HCT116 (cell line): ENCODE results near the gene SHC1. TPM values are rescaled to one million over a fixed set of nuclear protein-coding genes. Genes with fewer than 3 reads are reported as not detected.

Source experiments
- ATAC-seq: fragments of 200-7000 bp; cut with Tn5 transposase; 2 replicates; pipeline ENCODE4 v1.9.1; 2020; ENCODE audit warnings: mild to moderate bottlenecking, moderate library complexity
- BruUV-seq: library from RNA; stranded (reverse); fragments of 400-500 nt; replicated peaks from 2 replicates; lab custom pipeline; 2021; lab: Mats Ljungman, UMichigan
- CTCF ChIA-PET: fragments of 300-600 bp; sonication (Branson Sonifier 250); formaldehyde crosslinking; loops from one replicate; lab custom pipeline; 2021; ENCODE audit warnings: antibody characterized with exemption; lab: Charles Lee
- POLR2A ChIA-PET: fragments of 300-600, 350-600 bp; sonication (Branson Sonifier 250); formaldehyde crosslinking; loops from one replicate; lab custom pipeline; 2021; ENCODE audit warnings: antibody characterized with exemption; lab: Charles Lee
- RAD21 ChIA-PET, 2 experiments: fragments of 300-600 bp; sonication (Branson Sonifier 250); formaldehyde crosslinking; loops; one replicate each; lab custom pipeline; 2023; ENCODE audit warnings: low total read pairs in 2 of 2; ENCODE audit not compliant: uncharacterized antibody in 2 of 2, unreplicated experiment in 2 of 2, low non-redundant PET in 1 of 2; lab: Charles Lee
- DNase-seq: peaks from one replicate; pipeline ENCODE4 v3.0.0-alpha.2; 2010; ENCODE audit warnings: low read depth, low spot score
- H2AFZ ChIP-seq: fragments of 200-600 bp; shearing (Covaris generic), sonication (generic); 2 replicates; pipeline ENCODE4 v1.6.1; 2017; ENCODE audit warnings: low read depth, mixed run types, mixed read lengths, antibody characterized with exemption, low read length; ENCODE audit not compliant: poor library complexity, severe bottlenecking
- H3K27ac ChIP-seq: 2 replicates; pipeline ENCODE4 v1.5.1; 2012; ENCODE audit warnings: low read depth, low read length
- H3K27me3 ChIP-seq: fragments of 200-600 bp; sonication (generic); 2 replicates; pipeline ENCODE4 v1.6.1; 2016; ENCODE audit warnings: mixed run types, low read length, mixed read lengths; ENCODE audit not compliant: insufficient read depth
- H3K36me3 ChIP-seq, 2 experiments: fragments of 200-500 bp in 1 of 2; fragments of 200-600 bp in 1 of 2; sonication (Bioruptor generic) in 1 of 2; sonication (generic) in 1 of 2; 2 replicates each; pipeline versions ENCODE4 v1.5.1 to v1.6.1; 2014 to 2016; ENCODE audit warnings: low read length in 2 of 2, inconsistent platforms in 1 of 2, mixed read lengths in 1 of 2, mixed run types in 1 of 2; ENCODE audit not compliant: insufficient read depth in 2 of 2, control insufficient read depth in 1 of 2
- H3K4me1 ChIP-seq, 2 experiments: fragments of 200-600 bp in 1 of 2; sonication (generic) in 1 of 2; 2 replicates each; pipeline versions ENCODE4 v1.5.1 to v1.6.1; 2012 to 2017; ENCODE audit warnings: low read length in 2 of 2, inconsistent platforms in 1 of 2, mild to moderate bottlenecking in 1 of 2, mixed read lengths in 1 of 2, mixed run types in 1 of 2, moderate library complexity in 1 of 2; ENCODE audit not compliant: insufficient read depth in 2 of 2, control insufficient read depth in 1 of 2
- H3K4me2 ChIP-seq: fragments of 200-600 bp; sonication (generic); 2 replicates; pipeline ENCODE4 v1.6.1; 2017; ENCODE audit warnings: mixed run types, low read length, mixed read lengths
- H3K4me3 ChIP-seq, 2 experiments: fragments of 200-600 bp in 1 of 2; sonication (generic) in 1 of 2; replicated peaks in 1 of 2; 2 replicates each; pipeline ENCODE4 v1.5.1; 2011 to 2016; ENCODE audit warnings: low read length in 2 of 2, control low read depth in 1 of 2, low read depth in 1 of 2, mild to moderate bottlenecking in 1 of 2, mixed read lengths in 1 of 2, mixed run types in 1 of 2
- H3K79me2 ChIP-seq: fragments of 200-600 bp; sonication (generic); 2 replicates; pipeline ENCODE4 v1.6.1; 2017; ENCODE audit warnings: mild to moderate bottlenecking, mixed run types, low read length, moderate library complexity, mixed read lengths; ENCODE audit not compliant: insufficient read depth
- H3K9ac ChIP-seq: fragments of 200-600 bp; sonication (generic); 2 replicates; pipeline ENCODE4 v1.6.1; 2016; ENCODE audit warnings: low read length, mixed read lengths
- H3K9me2 ChIP-seq: fragments of 200-600 bp; sonication (generic), shearing (Covaris generic); 2 replicates; pipeline ENCODE4 v1.6.1; 2017; ENCODE audit warnings: mixed run types, mild to moderate bottlenecking, moderate library complexity; ENCODE audit not compliant: insufficient read depth
- H3K9me3 ChIP-seq, 2 experiments: fragments of 200-500 bp in 1 of 2; fragments of 200-600 bp in 1 of 2; sonication (Bioruptor generic) in 1 of 2; sonication (generic) in 1 of 2; 2 replicates each; pipeline ENCODE4 v1.6.1; 2014 to 2017; ENCODE audit warnings: low read length in 2 of 2, mixed read lengths in 2 of 2, inconsistent platforms in 1 of 2, low read depth in 1 of 2, mild to moderate bottlenecking in 1 of 2, mixed run types in 1 of 2, moderate library complexity in 1 of 2; ENCODE audit not compliant: control insufficient read depth in 1 of 2, insufficient read depth in 1 of 2
- H4K20me1 ChIP-seq: fragments of 200-600 bp; sonication (generic), shearing (Covaris generic); 2 replicates; pipeline ENCODE4 v1.6.1; 2017; ENCODE audit warnings: mixed run types, mild to moderate bottlenecking, moderate library complexity; ENCODE audit not compliant: insufficient read depth
- ATF3 ChIP-seq: IDR thresholded peaks from 2 replicates; pipeline ENCODE4 v1.6.1; 2012
- EZH2 ChIP-seq: fragments of 200-600 bp; sonication (generic); IDR thresholded peaks from 2 replicates; pipeline ENCODE4 v1.6.1; 2017; ENCODE audit warnings: antibody characterized with exemption, mixed run types
- MAX ChIP-seq: IDR thresholded peaks from 2 replicates; pipeline ENCODE4 v1.6.1; 2012
- POLR2A ChIP-seq: IDR thresholded peaks from 2 replicates; pipeline ENCODE4 v1.7.0; 2011; ENCODE audit warnings: borderline replicate concordance; ENCODE audit not compliant: insufficient read depth, insufficient read length; ENCODE audit errors: extremely low read depth
- POLR2AphosphoS5 ChIP-seq: IDR thresholded peaks from 2 replicates; pipeline ENCODE4 v1.6.1; 2011; ENCODE audit warnings: mild to moderate bottlenecking, low read depth, low read length, moderate library complexity
- RAD21 ChIP-seq: IDR thresholded peaks from 2 replicates; pipeline ENCODE4 v1.6.1; 2012; ENCODE audit warnings: low read depth, mild to moderate bottlenecking
- SP1 ChIP-seq: IDR thresholded peaks from 2 replicates; pipeline ENCODE4 v1.6.1; 2012; ENCODE audit warnings: low read depth
- SRF ChIP-seq: IDR thresholded peaks from 2 replicates; pipeline ENCODE4 v1.6.1; 2012; ENCODE audit warnings: low read depth
- TCF7L2 ChIP-seq: IDR thresholded peaks from 2 replicates; pipeline ENCODE4 v1.7.0; 2011; ENCODE audit warnings: borderline replicate concordance, inconsistent platforms; ENCODE audit not compliant: insufficient read depth, insufficient read length; ENCODE audit errors: extremely low read depth
- YY1 ChIP-seq: IDR thresholded peaks from 2 replicates; pipeline ENCODE4 v1.6.1; 2011; ENCODE audit warnings: low read length, low read depth, moderate library complexity, mild to moderate bottlenecking; ENCODE audit not compliant: insufficient replicate concordance; ENCODE audit errors: extremely low read depth
- ZFX ChIP-seq: fragments of 450-650 bp; IDR thresholded peaks from 2 replicates; pipeline ENCODE4 v1.6.1; 2017
- ZNF274 ChIP-seq: fragments of 200-500 bp; sonication (Bioruptor generic); IDR thresholded peaks from 2 replicates; pipeline ENCODE4 v1.6.1; 2014; ENCODE audit warnings: mild to moderate bottlenecking, low read depth, low read length, inconsistent platforms
- intact Hi-C: fragments of 100-400 bp; cut with micrococcal nuclease; formaldehyde crosslinking; loops from 2 replicates; pipeline ENCODE4 v1.10.0; 2022
- total RNA-seq: library from RNA; stranded (reverse); gene quantifications from one replicate; pipeline ENCODE4 v1.2.1, GENCODE V29; 2021; ENCODE audit not compliant: unreplicated experiment
- TF ChIP-seq, protein P1 (sequence below), 3 experiments: fragments of 200-600 bp in 1 of 3; sonication (generic) in 1 of 3; IDR thresholded peaks in 2 of 3; conservative IDR thresholded peaks in 1 of 3; 2 replicates each; pipeline ENCODE4 v1.5.1; 2012 to 2017; ENCODE audit warnings: low read depth in 2 of 3, low read length in 2 of 3, antibody characterized with exemption in 1 of 3, borderline replicate concordance in 1 of 3, control low read depth in 1 of 3, mild to moderate bottlenecking in 1 of 3, mixed read lengths in 1 of 3, mixed run types in 1 of 3, moderate library complexity in 1 of 3; ENCODE audit not compliant: insufficient read depth in 1 of 3

The SHC1 gene
- total RNA-seq, 1 experiment from 2014 or later, result 148 TPM

GRCh38 chr1:154972517-154973343, 2.2 kb upstream of the SHC1 start:
- ATAC-seq, result peak; percentile 13
- Histone ChIP-seq H3K4me1 (peaks cover 40 to 63% of the 10 kb centered on the region in 2 experiments), H3K79me2 (peaks cover 88% of the 10 kb centered on the region), H3K9me2 (no peaks in the 10 kb centered on the region), H3K9me3 (no peaks in the 10 kb centered on the region), H2AFZ (no peak overlapping the region), H3K36me3 (peaks cover 2 to 19% of the 10 kb centered on the region in 2 experiments; a peak in 2 of 4 replicates), H3K4me2 (peak overlapping the region; percentile 90), H4K20me1 (no peaks in the 10 kb centered on the region), H3K27ac (peak overlapping the region; percentile 86), H3K4me3 (peak overlapping the region; percentile 61 to 70), H3K27me3 (no peaks in the 10 kb centered on the region), H3K9ac (peak overlapping the region; percentile 86)
- DNase-seq, result peak; percentile 80
- RAD21 ChIA-PET, result no interaction called here
- POLR2A ChIA-PET, result interaction anchor here (0.6 to 5.4 kb wide), 20 partner anchors 8 to 221 kb away, joined by 3 to 46 read pairs (median 4); partner anchors contain the start of genes FLAD1, LENEP, PBXIP1 and PMVK
- CTCF ChIA-PET, result interaction anchor here (0.7 to 2.6 kb wide), 6 partner anchors 17 to 279 kb away, joined by 3 to 14 read pairs (median 4); partner anchors contain the start of genes ADAM15 and PBXIP1
- BruUV-seq, result TSS peak; percentile 71
- intact Hi-C loops, result loop anchor here (1.0 to 5.0 kb wide), 3 partner anchors 45 to 165 kb away; partner anchors contain the start of genes EFNA4 and SLC50A1
- TF ChIP-seq SP1 (no peak), RAD21 (no peak), POLR2A (peak; percentile 14), YY1 (peak; percentile 72), MAX (no peak), EZH2 (no peak), ZNF274 (no peak), SRF (no peak), ZFX (0 out of 2 replicates have a peak, but pooled peaks have one; percentile 25), TCF7L2 (no peak), ATF3 (no peak), POLR2AphosphoS5 (peak; percentile 66)
- TF ChIP-seq, protein P1, sequence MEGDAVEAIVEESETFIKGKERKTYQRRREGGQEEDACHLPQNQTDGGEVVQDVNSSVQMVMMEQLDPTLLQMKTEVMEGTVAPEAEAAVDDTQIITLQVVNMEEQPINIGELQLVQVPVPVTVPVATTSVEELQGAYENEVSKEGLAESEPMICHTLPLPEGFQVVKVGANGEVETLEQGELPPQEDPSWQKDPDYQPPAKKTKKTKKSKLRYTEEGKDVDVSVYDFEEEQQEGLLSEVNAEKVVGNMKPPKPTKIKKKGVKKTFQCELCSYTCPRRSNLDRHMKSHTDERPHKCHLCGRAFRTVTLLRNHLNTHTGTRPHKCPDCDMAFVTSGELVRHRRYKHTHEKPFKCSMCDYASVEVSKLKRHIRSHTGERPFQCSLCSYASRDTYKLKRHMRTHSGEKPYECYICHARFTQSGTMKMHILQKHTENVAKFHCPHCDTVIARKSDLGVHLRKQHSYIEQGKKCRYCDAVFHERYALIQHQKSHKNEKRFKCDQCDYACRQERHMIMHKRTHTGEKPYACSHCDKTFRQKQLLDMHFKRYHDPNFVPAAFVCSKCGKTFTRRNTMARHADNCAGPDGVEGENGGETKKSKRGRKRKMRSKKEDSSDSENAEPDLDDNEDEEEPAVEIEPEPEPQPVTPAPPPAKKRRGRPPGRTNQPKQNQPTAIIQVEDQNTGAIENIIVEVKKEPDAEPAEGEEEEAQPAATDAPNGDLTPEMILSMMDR (IDR thresholded peaks at IDR 0.05 in 2 of 3, conservative IDR thresholded peaks at IDR 0.05 in 1 of 3; ENCODE audit: borderline replicate concordance in 1 of 3, insufficient read depth in 1 of 3, low read depth in 2 of 3, low read length in 2 of 3), result no peak
